ENCODE measurements around the gene SCIMP. TPM values are rescaled to one million over a fixed set of nuclear protein-coding genes. Genes with fewer than 3 reads are reported as not detected.

Gene SCIMP
- polyA plus RNA-seq, 2 of the 4 experiments (the other 2 are of a cell fraction): not detected

- Histone ChIP-seq H3K4me2 (no peak overlapping the region), H3K4me3 (no peak overlapping the region), H3K27ac (no peak overlapping the region), H3K9me3 (0 out of 3 replicates have a peak, but pooled peaks cover 11% of the 10 kb centered on the region), H3K4me1 (no peaks in the 10 kb centered on the region)
- no peak for ATAC-seq
- FAIRE-seq: no peak
- TF ChIP-seq CTCF (IDR thresholded peaks at IDR 0.05) (no peak), ZNF302 (CRISPR knock-in tag; IDR thresholded peaks at IDR 0.05) (no peak), CBX2 (IDR thresholded peaks at IDR 0.05; ENCODE audit: borderline replicate concordance, low read depth) (no peak), HOXA7 (CRISPR knock-in tag; IDR thresholded peaks at IDR 0.05) (no peak), CBX8 (IDR thresholded peaks at IDR 0.05) (no peak), TFCP2L1 (CRISPR knock-in tag; IDR thresholded peaks at IDR 0.05) (no peak), MAFK (IDR thresholded peaks at IDR 0.05; ENCODE audit: partially characterized antibody) (no peak), EP300 (IDR thresholded peaks at IDR 0.05) (no peak), CHD2 (IDR thresholded peaks at IDR 0.05; ENCODE audit: low read length, partially characterized antibody) (no peak), HMGXB4 (CRISPR knock-in tag; IDR thresholded peaks at IDR 0.05; ENCODE audit: borderline replicate concordance) (no peak), NR3C1 (IDR thresholded peaks at IDR 0.05) (no peak), CHD4 (IDR thresholded peaks at IDR 0.05; ENCODE audit: borderline replicate concordance) (no peak), CEBPB (IDR thresholded peaks at IDR 0.05) (no peak), ZFP36 (IDR thresholded peaks at IDR 0.05; ENCODE audit: borderline replicate concordance, partially characterized antibody) (no peak), JUN (IDR thresholded peaks at IDR 0.05) (no peak), FOXS1 (CRISPR knock-in tag; IDR thresholded peaks at IDR 0.05) (no peak), HDAC2 (IDR thresholded peaks at IDR 0.05) (no peak)
- TF ChIP-seq, protein P1, sequence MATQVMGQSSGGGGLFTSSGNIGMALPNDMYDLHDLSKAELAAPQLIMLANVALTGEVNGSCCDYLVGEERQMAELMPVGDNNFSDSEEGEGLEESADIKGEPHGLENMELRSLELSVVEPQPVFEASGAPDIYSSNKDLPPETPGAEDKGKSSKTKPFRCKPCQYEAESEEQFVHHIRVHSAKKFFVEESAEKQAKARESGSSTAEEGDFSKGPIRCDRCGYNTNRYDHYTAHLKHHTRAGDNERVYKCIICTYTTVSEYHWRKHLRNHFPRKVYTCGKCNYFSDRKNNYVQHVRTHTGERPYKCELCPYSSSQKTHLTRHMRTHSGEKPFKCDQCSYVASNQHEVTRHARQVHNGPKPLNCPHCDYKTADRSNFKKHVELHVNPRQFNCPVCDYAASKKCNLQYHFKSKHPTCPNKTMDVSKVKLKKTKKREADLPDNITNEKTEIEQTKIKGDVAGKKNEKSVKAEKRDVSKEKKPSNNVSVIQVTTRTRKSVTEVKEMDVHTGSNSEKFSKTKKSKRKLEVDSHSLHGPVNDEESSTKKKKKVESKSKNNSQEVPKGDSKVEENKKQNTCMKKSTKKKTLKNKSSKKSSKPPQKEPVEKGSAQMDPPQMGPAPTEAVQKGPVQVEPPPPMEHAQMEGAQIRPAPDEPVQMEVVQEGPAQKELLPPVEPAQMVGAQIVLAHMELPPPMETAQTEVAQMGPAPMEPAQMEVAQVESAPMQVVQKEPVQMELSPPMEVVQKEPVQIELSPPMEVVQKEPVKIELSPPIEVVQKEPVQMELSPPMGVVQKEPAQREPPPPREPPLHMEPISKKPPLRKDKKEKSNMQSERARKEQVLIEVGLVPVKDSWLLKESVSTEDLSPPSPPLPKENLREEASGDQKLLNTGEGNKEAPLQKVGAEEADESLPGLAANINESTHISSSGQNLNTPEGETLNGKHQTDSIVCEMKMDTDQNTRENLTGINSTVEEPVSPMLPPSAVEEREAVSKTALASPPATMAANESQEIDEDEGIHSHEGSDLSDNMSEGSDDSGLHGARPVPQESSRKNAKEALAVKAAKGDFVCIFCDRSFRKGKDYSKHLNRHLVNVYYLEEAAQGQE (IDR thresholded peaks at IDR 0.05): no peak
- TF ChIP-seq, protein P2, sequence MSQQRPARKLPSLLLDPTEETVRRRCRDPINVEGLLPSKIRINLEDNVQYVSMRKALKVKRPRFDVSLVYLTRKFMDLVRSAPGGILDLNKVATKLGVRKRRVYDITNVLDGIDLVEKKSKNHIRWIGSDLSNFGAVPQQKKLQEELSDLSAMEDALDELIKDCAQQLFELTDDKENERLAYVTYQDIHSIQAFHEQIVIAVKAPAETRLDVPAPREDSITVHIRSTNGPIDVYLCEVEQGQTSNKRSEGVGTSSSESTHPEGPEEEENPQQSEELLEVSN (IDR thresholded peaks at IDR 0.05; ENCODE audit: borderline replicate concordance, low read depth): no peak
- TF ChIP-seq, protein P3, sequence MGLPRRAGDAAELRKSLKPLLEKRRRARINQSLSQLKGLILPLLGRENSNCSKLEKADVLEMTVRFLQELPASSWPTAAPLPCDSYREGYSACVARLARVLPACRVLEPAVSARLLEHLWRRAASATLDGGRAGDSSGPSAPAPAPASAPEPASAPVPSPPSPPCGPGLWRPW (IDR thresholded peaks at IDR 0.05): no peak
- CTCF ChIA-PET: no interaction called here
- DNase-seq (ENCODE audit: low read depth in 1 of 2, low spot score in 1 of 2): no peak
- POLR2A ChIA-PET: no interaction called here
- 81% methylated on average over 3 of the region's 3 CpGs for WGBS (ENCODE audit: missing lambda C conversion rate)
Measured at GRCh38 chr17:5209396-5209795, 25.3 kb downstream of the SCIMP start.

GRCh38 chr17:5203908-5204294, 30.8 kb downstream of the SCIMP start:
- TF ChIP-seq, protein P3 (IDR thresholded peaks at IDR 0.05): no peak
- no peak for TF ChIP-seq FOSL2 (IDR thresholded peaks at IDR 0.05)
- peak; percentile 69; the same call in 1 of the 2 replicates for TF ChIP-seq FOSL2 (CRISPR knock-in tag; IDR thresholded peaks at IDR 0.05)
- TF ChIP-seq HOXA7 (CRISPR knock-in tag; IDR thresholded peaks at IDR 0.05): no peak
- no peak for TF ChIP-seq NFE2L2 (conservative IDR thresholded peaks at IDR 0.05; ENCODE audit: low read length)
- no peak for TF ChIP-seq HOXB13 (CRISPR knock-in tag; IDR thresholded peaks at IDR 0.05; ENCODE audit: low read depth)
- TF ChIP-seq EHMT2 (IDR thresholded peaks at IDR 0.05; ENCODE audit: low read depth): no peak
- Histone ChIP-seq H3K4me3 (no peak overlapping the region), H3K4me1 (peaks cover 7% of the 10 kb centered on the region; the same call in 1 of the 3 replicates), H3K9me3 (peaks cover 20% of the 10 kb centered on the region; the same call in 2 of the 3 replicates), H3K27ac (no peak overlapping the region), H3K4me2 (0 out of 3 replicates have a peak overlapping the region, but pooled peaks have one; percentile 2)
- ChIA-PET CTCF (no interaction called here), POLR2A (no interaction called here)
- WGBS (ENCODE audit: missing lambda C conversion rate): 48% methylated on average over 1 of the region's 1 CpG
- ATAC-seq (no peak), DNase-seq (ENCODE audit: low read depth in 1 of 2, low spot score in 1 of 2) (peak in 1 of 2 experiments; percentile 35), FAIRE-seq (no peak)

Data from A549 (cell line).